HG02588 (cell line): ENCODE results near the gene SOCS4.

Experiments
- ATAC-seq: cut with Tn5 transposase; IDR thresholded peaks from one replicate; pipeline ENCODE4 v1.9.1; 2021; ENCODE audit warnings: mild to moderate bottlenecking, moderate library complexity; ENCODE audit not compliant: unreplicated experiment

Gene SOCS4

GRCh38 chr14:55085060-55085660 is 58.1 kb downstream of the SOCS4 start:
- no peak for ATAC-seq

GRCh38 chr14:55086938-55087337 is 59.9 kb downstream of the SOCS4 start:
- no peak for ATAC-seq

- ATAC-seq: no peak
These were observed 61.3 kb downstream of the SOCS4 start for GRCh38 chr14:55088356-55088755.

- no peak for ATAC-seq
These were observed 65.3 kb downstream of the SOCS4 start for GRCh38 chr14:55092341-55092740.

- no peak for ATAC-seq
These were observed 67.5 kb downstream of the SOCS4 start for GRCh38 chr14:55094292-55095157.

GRCh38 chr14:55097881-55098560 is 71.0 kb downstream of the SOCS4 start:
- ATAC-seq: peak; percentile 67

GRCh38 chr14:55098561-55098898 is 71.5 kb downstream of the SOCS4 start:
- no peak for ATAC-seq
